Measurements from ENCODE around the gene PGP. TPM values are rescaled to one million over a fixed set of nuclear protein-coding genes. Genes with fewer than 3 reads are reported as not detected.

Gene PGP
- total RNA-seq, 2 donors from 2014 or later = 31.0 to 32.0 TPM

- H3K4me1 Mint-ChIP-seq = no peaks in the 10 kb centered on the region
- peaks cover 13% of the 10 kb centered on the region for H3K36me3 Mint-ChIP-seq (ENCODE audit: low read depth)
- DNase-seq = no peak
- H3K4me1 ChIP-seq (ENCODE audit: control insufficient read depth, insufficient read depth, low read length) = no peaks in the 10 kb centered on the region
- peaks cover 25% of the 10 kb centered on the region for H3K27me3 ChIP-seq (ENCODE audit: control insufficient read depth, insufficient read depth, low read length, poor library complexity, severe bottlenecking)
- no peaks in the 10 kb centered on the region for H3K9me3 Mint-ChIP-seq
- no peak overlapping the region for H3K9ac ChIP-seq (ENCODE audit: extremely low read depth, low read length, poor library complexity, severe bottlenecking)
- no peaks in the 10 kb centered on the region for H3K9me3 ChIP-seq (ENCODE audit: control insufficient read depth, low read length)
- H3K4me3 Mint-ChIP-seq = no peak overlapping the region
- no peak for TF ChIP-seq CTCF (conservative IDR thresholded peaks at IDR 0.05)
- H3K27ac Mint-ChIP-seq = no peak overlapping the region
- no peak overlapping the region for H3K4me3 ChIP-seq (ENCODE audit: low read length)
- 91 to 94% methylated on average over 23 to 28 of the region's 28 CpGs for WGBS, 2 experiments (ENCODE audit: insufficient coverage in 1 of 2, insufficient read length in 1 of 2)
- H3K27me3 Mint-ChIP-seq (ENCODE audit: insufficient read depth) = peaks cover 22% of the 10 kb centered on the region
- H3K36me3 ChIP-seq (ENCODE audit: control insufficient read depth, insufficient read depth, low read length) = peaks cover 9% of the 10 kb centered on the region
- H3K27ac ChIP-seq (ENCODE audit: low read depth, low read length) = no peak overlapping the region
Measured at GRCh38 chr16:2235234-2235651, 20.6 kb upstream of the PGP start.

GRCh38 chr16:2234813-2235170 lies 20.2 kb upstream of the PGP start:
- H3K36me3 ChIP-seq (ENCODE audit: control insufficient read depth, insufficient read depth, low read length) = peaks cover 9% of the 10 kb centered on the region
- no peak for DNase-seq
- Mint-ChIP-seq H3K9me3 (no peaks in the 10 kb centered on the region), H3K4me3 (no peak overlapping the region), H3K27ac (no peak overlapping the region), H3K4me1 (no peaks in the 10 kb centered on the region), H3K27me3 (ENCODE audit: insufficient read depth) (peaks cover 22% of the 10 kb centered on the region), H3K36me3 (ENCODE audit: low read depth) (peaks cover 15% of the 10 kb centered on the region)
- whole genome bisulfite sequencing, 2 experiments (ENCODE audit: insufficient coverage in 1 of 2, insufficient read length in 1 of 2) = 91 to 95% methylated on average over 12 to 17 of the region's 18 CpGs
- no peaks in the 10 kb centered on the region for H3K9me3 ChIP-seq (ENCODE audit: control insufficient read depth, low read length)
- no peaks in the 10 kb centered on the region for H3K4me1 ChIP-seq (ENCODE audit: control insufficient read depth, insufficient read depth, low read length)
- H3K4me3 ChIP-seq (ENCODE audit: low read length) = no peak overlapping the region
- TF ChIP-seq CTCF (conservative IDR thresholded peaks at IDR 0.05) = no peak
- H3K27ac ChIP-seq (ENCODE audit: low read depth, low read length) = no peak overlapping the region
- H3K27me3 ChIP-seq (ENCODE audit: control insufficient read depth, insufficient read depth, low read length, poor library complexity, severe bottlenecking) = peaks cover 25% of the 10 kb centered on the region
- no peak overlapping the region for H3K9ac ChIP-seq (ENCODE audit: extremely low read depth, low read length, poor library complexity, severe bottlenecking)

GRCh38 chr16:2233872-2234812 lies 19.5 kb upstream of the PGP start:
- TF ChIP-seq CTCF (conservative IDR thresholded peaks at IDR 0.05) = no peak
- Mint-ChIP-seq H3K4me3 (no peak overlapping the region), H3K36me3 (ENCODE audit: low read depth) (peaks cover 15% of the 10 kb centered on the region), H3K27me3 (ENCODE audit: insufficient read depth) (peaks cover 22% of the 10 kb centered on the region), H3K9me3 (no peaks in the 10 kb centered on the region), H3K4me1 (no peaks in the 10 kb centered on the region), H3K27ac (no peak overlapping the region)
- no peak overlapping the region for H3K27ac ChIP-seq (ENCODE audit: low read depth, low read length)
- no peaks in the 10 kb centered on the region for H3K4me1 ChIP-seq (ENCODE audit: control insufficient read depth, insufficient read depth, low read length)
- H3K4me3 ChIP-seq (ENCODE audit: low read length) = no peak overlapping the region
- H3K36me3 ChIP-seq (ENCODE audit: control insufficient read depth, insufficient read depth, low read length) = peaks cover 15% of the 10 kb centered on the region
- H3K27me3 ChIP-seq (ENCODE audit: control insufficient read depth, insufficient read depth, low read length, poor library complexity, severe bottlenecking) = peaks cover 25% of the 10 kb centered on the region
- 96 to 98% methylated on average over 33 to 51 of the region's 51 CpGs for WGBS, 2 experiments (ENCODE audit: insufficient coverage in 1 of 2, insufficient read length in 1 of 2)
- H3K9me3 ChIP-seq (ENCODE audit: control insufficient read depth, low read length) = no peaks in the 10 kb centered on the region
- no peak overlapping the region for H3K9ac ChIP-seq (ENCODE audit: extremely low read depth, low read length, poor library complexity, severe bottlenecking)
- DNase-seq = no peak
